ENCODE measurements around the gene THEMIS2.

- TF ChIP-seq CTCF (IDR thresholded peaks at IDR 0.05; ENCODE audit: insufficient read depth, low read depth, low read length) (no peak), EZH2 (IDR thresholded peaks at IDR 0.05; ENCODE audit: insufficient read depth, low read length) (no peak)
Measured at GRCh38 chr1:27833470-27833869, 38.9 kb upstream of the THEMIS2 start.
